Measurements from ENCODE around the gene KLHL30. TPM values are rescaled to one million over a fixed set of nuclear protein-coding genes. Genes with fewer than 3 reads are reported as not detected.
A peak's percentile ranks its signal among the peaks of the same experiment; 100 is the strongest.

The KLHL30 gene
- total RNA-seq, 4 donors from 2014 or later = 0.14 to 5.6 TPM; not detected in 2

DNA sequence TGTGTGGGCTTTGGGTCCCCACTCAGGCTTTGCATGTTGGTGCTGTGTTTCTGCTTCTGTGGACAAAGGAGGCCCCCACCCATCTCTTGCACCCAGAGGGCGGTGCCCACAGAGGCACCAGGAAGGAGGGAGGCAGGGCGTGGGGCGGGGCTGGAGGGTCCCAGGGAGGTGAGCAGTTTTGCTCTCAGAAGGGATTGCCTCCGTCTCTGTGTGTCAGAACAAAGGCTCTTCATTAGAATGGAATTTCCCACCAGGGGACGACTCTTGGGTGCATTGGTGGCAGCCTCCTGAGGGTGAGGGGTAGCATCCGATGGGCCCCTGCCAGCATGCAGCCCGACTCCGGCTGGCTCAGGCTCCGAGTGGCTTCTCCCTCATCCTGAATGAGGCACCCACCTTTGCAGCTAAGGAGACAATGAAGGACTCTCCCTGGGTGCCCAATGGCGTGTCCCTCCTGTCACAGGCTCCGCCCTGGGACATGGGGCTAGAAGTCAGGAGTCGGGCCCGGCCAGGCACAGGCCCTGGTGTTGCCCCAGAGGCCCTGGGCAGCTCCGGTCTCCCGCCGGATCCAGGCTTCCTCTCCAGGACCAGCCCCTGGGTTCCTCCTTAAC, 13.3 kb downstream of the KLHL30 start:
- Histone ChIP-seq H3K36me3 (no peaks in the 10 kb centered on the region), H3K27me3 (no peaks in the 10 kb centered on the region), H3K4me1 (no peaks in the 10 kb centered on the region), H3K4me3 (no peak overlapping the region), H3K27ac (no peak overlapping the region), H3K9me3 (no peaks in the 10 kb centered on the region)
- DNase-seq = no peak
- intact Hi-C loops (cut with DNase I; ENCODE audit: low total_unique reads) (no loop called here), in situ Hi-C loops (cut with MboI; ENCODE audit: low pct_ligation_motif_present in 1 of 4, low pct_unique_long_range_greater_than_20kb in 1 of 4, low sequenced_read_pairs in 3 of 4) (no loop called here)
- no peak for TF ChIP-seq POLR2A (IDR thresholded peaks at IDR 0.05)
- TF ChIP-seq, protein P1, sequence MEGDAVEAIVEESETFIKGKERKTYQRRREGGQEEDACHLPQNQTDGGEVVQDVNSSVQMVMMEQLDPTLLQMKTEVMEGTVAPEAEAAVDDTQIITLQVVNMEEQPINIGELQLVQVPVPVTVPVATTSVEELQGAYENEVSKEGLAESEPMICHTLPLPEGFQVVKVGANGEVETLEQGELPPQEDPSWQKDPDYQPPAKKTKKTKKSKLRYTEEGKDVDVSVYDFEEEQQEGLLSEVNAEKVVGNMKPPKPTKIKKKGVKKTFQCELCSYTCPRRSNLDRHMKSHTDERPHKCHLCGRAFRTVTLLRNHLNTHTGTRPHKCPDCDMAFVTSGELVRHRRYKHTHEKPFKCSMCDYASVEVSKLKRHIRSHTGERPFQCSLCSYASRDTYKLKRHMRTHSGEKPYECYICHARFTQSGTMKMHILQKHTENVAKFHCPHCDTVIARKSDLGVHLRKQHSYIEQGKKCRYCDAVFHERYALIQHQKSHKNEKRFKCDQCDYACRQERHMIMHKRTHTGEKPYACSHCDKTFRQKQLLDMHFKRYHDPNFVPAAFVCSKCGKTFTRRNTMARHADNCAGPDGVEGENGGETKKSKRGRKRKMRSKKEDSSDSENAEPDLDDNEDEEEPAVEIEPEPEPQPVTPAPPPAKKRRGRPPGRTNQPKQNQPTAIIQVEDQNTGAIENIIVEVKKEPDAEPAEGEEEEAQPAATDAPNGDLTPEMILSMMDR (IDR thresholded peaks at IDR 0.05) = no peak
- no peak for TF ChIP-seq EP300 (IDR thresholded peaks at IDR 0.05; ENCODE audit: low read depth)
- no peak for TF ChIP-seq POLR2AphosphoS5 (IDR thresholded peaks at IDR 0.05)
- WGBS, 2 donors (ENCODE audit: low coverage in 1 of 2) = 89% methylated on average over 11 of the region's 16 CpGs; no CpG with 5 or more reads in 1 of the 2 donors

DNA sequence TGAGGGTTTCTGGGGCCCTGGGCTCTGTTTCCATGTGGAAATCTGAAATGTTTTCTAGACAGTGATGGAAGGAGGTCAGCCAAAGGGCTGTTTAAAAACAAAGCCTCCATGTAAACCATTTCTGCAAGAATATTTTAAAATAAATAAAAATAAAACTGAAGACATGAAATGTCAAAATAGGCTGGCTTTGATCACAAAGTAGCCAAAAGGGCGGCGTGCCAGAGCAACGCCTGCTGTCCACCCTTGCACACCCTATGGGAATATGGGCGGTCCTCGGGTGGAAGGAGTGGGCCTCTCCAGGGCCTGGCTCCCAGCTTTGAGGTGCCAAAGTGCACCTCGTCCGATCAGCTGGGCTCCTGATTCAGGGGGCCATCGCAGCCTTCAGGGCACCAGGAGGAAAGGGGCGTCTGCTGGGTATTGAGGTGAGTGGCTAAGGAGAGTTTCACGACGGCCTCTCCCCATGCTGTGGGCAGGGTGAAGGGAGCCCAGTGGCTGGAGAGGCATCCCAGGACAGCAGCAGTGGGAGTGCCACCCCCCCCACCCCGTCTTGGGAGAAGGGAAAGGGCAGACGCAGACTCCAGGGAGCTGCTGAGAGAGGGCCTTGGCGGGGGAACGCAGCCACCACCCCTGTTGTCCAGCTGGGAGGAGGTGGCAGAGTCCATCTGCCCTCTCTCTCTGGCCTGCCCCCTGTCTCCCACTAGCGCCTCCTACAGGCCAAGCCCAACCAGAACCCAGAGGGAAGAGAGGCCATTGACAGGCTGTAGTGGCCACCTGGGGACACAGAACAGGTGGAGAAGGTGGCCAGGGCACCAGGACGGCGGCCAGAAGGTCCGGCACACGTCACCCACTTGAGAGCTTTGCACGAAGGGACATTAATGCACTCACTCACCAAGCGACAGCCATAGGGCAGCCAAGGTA, 14.6 kb downstream of the KLHL30 start:
- Histone ChIP-seq H3K4me3 (no peak overlapping the region), H3K36me3 (no peaks in the 10 kb centered on the region), H3K27me3 (peaks cover 3% of the 10 kb centered on the region), H3K9me3 (no peaks in the 10 kb centered on the region), H3K27ac (peak overlapping the region in 1 of 4 donors; percentile 41), H3K4me1 (peaks cover under 1 to 3% (median 1%) of the 10 kb centered on the region in 4 donors)
- intact Hi-C loops (cut with DNase I; ENCODE audit: low total_unique reads) = no loop called here
- TF ChIP-seq, protein P1 (IDR thresholded peaks at IDR 0.05) = no peak
- no peak for TF ChIP-seq EP300 (IDR thresholded peaks at IDR 0.05; ENCODE audit: low read depth)
- TF ChIP-seq POLR2AphosphoS5 (IDR thresholded peaks at IDR 0.05) = no peak
- TF ChIP-seq POLR2A (IDR thresholded peaks at IDR 0.05) = no peak
- 75% methylated on average over 22 of the region's 22 CpGs; no CpG with 5 or more reads in 1 of the 2 donors for WGBS, 2 donors (ENCODE audit: low coverage in 1 of 2)
- in situ Hi-C loops (cut with MboI; ENCODE audit: low pct_ligation_motif_present in 1 of 4, low pct_unique_long_range_greater_than_20kb in 1 of 4, low sequenced_read_pairs in 3 of 4) = no loop called here
- no peak for DNase-seq

DNA sequence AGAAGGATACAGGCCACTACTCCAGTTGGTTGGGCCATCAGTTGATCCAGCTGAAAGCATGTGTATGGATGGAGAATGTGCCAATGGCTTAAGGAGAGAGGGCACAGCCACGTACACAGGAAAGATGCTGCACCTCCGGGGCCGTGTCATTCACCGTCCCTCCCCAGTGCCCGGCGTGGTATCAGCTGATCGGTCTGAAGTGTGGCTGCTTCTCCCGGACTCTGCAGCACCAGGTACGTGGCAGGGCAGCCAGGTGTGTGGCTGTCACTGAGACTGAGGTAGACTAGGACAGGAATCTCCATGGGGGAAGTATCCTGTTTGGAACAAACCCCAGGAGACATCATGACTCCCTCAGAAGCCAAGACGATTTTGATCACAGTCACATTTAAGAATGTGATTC, 16.1 kb downstream of the KLHL30 start:
- no peak overlapping the region for H3K27ac ChIP-seq
- H3K27me3 ChIP-seq = peaks cover 17% of the 10 kb centered on the region
- H3K4me3 ChIP-seq = no peak overlapping the region
- in situ Hi-C loops (cut with MboI; ENCODE audit: low pct_ligation_motif_present in 1 of 4, low pct_unique_long_range_greater_than_20kb in 1 of 4, low sequenced_read_pairs in 3 of 4) = no loop called here
- no peak for DNase-seq
- 67 to 92% methylated on average over 1 to 10 of the region's 10 CpGs for WGBS, 2 donors (ENCODE audit: low coverage in 1 of 2)
- intact Hi-C loops (cut with DNase I; ENCODE audit: low total_unique reads) = no loop called here
- TF ChIP-seq POLR2AphosphoS5 (IDR thresholded peaks at IDR 0.05) (no peak), POLR2A (IDR thresholded peaks at IDR 0.05) (no peak), EP300 (IDR thresholded peaks at IDR 0.05; ENCODE audit: low read depth) (no peak)
- TF ChIP-seq, protein P1 (IDR thresholded peaks at IDR 0.05) = no peak
- peaks cover 10 to 12% (median 12%) of the 10 kb centered on the region in 4 donors for H3K4me1 ChIP-seq
- H3K9me3 ChIP-seq = no peaks in the 10 kb centered on the region
- no peaks in the 10 kb centered on the region for H3K36me3 ChIP-seq

DNA sequence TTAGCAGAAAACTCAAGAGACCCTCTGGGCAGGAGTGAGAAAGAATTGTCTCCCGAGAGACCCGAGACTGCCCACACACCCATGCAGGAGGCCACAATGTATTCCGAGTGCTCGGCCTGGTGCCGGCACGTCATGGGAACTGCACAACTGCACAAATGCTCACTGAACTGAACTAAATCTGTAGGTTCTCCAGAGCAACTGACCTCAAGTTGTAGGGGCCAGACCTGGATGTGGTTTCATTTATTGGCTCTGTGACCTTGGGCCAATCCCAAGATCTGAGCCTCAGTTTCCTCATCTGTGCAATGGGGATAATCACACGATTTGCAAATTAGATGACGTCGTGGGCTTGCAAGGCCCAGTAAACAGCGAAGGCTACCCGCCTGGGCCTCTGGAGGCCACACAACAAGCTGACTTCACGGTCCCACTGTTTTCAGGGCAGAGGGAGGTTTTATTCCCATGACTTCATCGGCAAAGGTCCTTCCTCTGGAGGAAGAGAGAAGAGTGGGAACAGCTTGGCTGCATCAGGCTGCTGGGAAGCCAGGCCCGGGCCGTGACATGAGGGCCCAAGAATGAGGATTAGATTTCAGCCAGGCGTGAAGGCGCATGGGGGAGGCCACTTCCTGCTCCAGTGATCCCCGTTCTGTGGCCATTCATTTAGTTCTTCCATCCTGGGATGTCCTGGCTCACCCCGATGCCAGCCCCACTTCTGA, 16.7 kb downstream of the KLHL30 start:
- TF ChIP-seq EP300 (IDR thresholded peaks at IDR 0.05; ENCODE audit: low read depth) (no peak), POLR2AphosphoS5 (IDR thresholded peaks at IDR 0.05) (peak in 2 of 3 donors; percentile 15 to 53), POLR2A (IDR thresholded peaks at IDR 0.05) (no peak)
- TF ChIP-seq, protein P1 (IDR thresholded peaks at IDR 0.05) = no peak
- Histone ChIP-seq H3K4me1 (peaks cover 10 to 16% (median 12%) of the 10 kb centered on the region in 4 donors), H3K27me3 (peaks cover 23% of the 10 kb centered on the region), H3K36me3 (no peaks in the 10 kb centered on the region), H3K4me3 (no peak overlapping the region), H3K27ac (peak overlapping the region in 3 of 4 donors; percentile 13 to 54 (median 34)), H3K9me3 (no peaks in the 10 kb centered on the region)
- in situ Hi-C loops (cut with MboI; ENCODE audit: low pct_ligation_motif_present in 1 of 4, low pct_unique_long_range_greater_than_20kb in 1 of 4, low sequenced_read_pairs in 3 of 4) (no loop called here), intact Hi-C loops (cut with DNase I; ENCODE audit: low total_unique reads) (no loop called here)
- WGBS, 2 donors (ENCODE audit: low coverage in 1 of 2) = 72 to 79% methylated on average over 6 to 19 of the region's 19 CpGs
- no peak for DNase-seq

Measured in transverse colon (tissue), 4 donors.